Measurements from ENCODE around the gene CAPN8.

CAPN8 gene

DNA sequence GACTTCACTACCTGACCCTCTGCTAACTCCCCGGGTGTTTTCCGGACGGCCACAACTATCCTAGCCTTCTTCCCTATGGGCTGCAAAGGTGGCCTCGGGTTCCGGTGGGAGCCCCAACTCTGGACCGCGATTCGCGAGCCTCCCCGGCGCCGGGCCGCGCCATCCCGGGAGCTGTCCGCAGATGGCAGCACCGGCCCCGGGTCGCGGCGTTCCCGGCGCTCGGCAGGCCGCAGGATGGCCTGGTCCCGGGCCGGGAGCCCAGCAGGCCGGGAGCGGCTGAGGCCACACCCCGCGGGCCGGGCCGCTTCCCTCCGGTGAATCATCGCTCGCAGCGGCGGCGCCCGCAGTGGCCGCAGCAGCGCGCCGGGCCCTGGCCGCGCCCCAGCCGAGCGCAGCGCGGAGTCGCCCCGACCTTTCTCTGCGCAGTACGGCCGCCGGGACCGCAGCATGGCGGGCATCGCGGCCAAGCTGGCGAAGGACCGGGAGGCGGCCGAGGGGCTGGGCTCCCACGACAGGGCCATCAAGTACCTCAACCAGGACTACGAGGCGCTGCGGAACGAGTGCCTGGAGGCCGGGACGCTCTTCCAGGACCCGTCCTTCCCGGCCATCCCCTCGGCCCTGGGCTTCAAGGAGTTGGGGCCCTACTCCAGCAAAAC is 46.8 kb upstream of the CAPN8 start, which contains the start of gene CAPN2:
CAPN2 (plus strand) TSS at position 346 of the 656 bp plus-strand sequence; CDS start at position 448, 102 bp downstream.
- peak within 1 kb of the TSS; percentile 95 for H3K4me3 ChIP-seq (ENCODE audit: low read depth, low read length)
- DNase-seq (ENCODE audit: low read depth, low spot score), result no peak
- POLR2A ChIA-PET, result interaction anchor here (0.6 to 2.2 kb wide), 5 partner anchors 11 to 64 kb away, joined by 3 to 15 read pairs (median 5); no protein-coding TSS in a partner anchor
- TF ChIP-seq, protein P1, sequence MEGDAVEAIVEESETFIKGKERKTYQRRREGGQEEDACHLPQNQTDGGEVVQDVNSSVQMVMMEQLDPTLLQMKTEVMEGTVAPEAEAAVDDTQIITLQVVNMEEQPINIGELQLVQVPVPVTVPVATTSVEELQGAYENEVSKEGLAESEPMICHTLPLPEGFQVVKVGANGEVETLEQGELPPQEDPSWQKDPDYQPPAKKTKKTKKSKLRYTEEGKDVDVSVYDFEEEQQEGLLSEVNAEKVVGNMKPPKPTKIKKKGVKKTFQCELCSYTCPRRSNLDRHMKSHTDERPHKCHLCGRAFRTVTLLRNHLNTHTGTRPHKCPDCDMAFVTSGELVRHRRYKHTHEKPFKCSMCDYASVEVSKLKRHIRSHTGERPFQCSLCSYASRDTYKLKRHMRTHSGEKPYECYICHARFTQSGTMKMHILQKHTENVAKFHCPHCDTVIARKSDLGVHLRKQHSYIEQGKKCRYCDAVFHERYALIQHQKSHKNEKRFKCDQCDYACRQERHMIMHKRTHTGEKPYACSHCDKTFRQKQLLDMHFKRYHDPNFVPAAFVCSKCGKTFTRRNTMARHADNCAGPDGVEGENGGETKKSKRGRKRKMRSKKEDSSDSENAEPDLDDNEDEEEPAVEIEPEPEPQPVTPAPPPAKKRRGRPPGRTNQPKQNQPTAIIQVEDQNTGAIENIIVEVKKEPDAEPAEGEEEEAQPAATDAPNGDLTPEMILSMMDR (IDR thresholded peaks at IDR 0.05; ENCODE audit: insufficient read depth, low read length, missing control alignments), result peak; percentile 73
- CTCF ChIA-PET, result interaction anchor here (0.6 to 3.8 kb wide), 15 partner anchors 9 to 92 kb away, joined by 3 to 57 read pairs (median 4); no protein-coding TSS in a partner anchor

DNA sequence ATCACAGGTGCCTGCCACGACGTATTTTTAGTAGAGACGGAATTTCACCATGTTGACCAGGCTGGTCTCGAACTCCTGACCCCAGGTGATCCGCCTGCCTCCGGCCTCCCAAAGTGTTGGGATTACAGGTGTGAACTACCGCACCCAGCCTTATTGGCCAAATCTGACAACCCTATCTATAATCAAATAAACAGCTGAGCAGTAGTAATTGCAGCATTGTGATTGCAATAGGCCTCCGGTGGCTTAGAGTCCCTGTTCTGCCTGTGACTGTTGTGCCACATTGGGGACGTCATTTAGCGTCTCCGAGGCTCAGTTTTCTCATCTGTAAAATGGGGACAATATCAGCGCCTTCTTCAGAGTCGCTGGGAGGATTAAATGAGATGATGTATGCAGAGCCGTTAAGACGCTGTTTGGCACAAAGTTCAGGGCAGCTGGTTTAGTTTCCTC is 46.3 kb upstream of the CAPN8 start:
- TF ChIP-seq, protein P1 (IDR thresholded peaks at IDR 0.05; ENCODE audit: insufficient read depth, low read length, missing control alignments), result no peak
- CTCF ChIA-PET, result interaction anchor here (0.9 to 3.8 kb wide), 14 partner anchors 9 to 93 kb away, joined by 3 to 57 read pairs (median 4); no protein-coding TSS in a partner anchor
- POLR2A ChIA-PET, result interaction anchor here (1.0 to 1.9 kb wide), 4 partner anchors 10 to 64 kb away, joined by 3 to 15 read pairs (median 4); no protein-coding TSS in a partner anchor
- no peak for DNase-seq (ENCODE audit: low read depth, low spot score)
- peak overlapping the region; percentile 54 for H3K4me3 ChIP-seq (ENCODE audit: low read depth, low read length)

DNA sequence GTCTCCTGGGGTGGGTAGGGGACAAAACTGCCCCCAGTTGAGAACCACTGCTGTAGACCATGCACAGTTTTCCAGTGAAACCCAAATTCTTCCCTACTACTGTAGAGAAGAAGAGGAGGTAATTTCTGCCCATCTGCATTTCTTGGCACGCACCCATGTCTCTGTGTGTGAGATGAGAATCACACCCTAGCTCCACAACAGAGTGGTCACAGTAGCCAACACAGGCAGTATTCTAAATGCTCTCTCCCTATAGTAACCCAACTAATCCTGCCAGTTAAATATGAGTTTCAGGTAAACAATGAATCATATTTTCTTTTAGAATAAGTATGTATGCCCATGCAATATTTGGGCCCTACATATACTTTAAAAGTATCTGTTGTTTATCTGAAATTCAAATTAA is 45.7 kb upstream of the CAPN8 start:
- POLR2A ChIA-PET, result interaction anchor here (1.0 kb wide), 1 partner anchor 10 kb away, joined by 4 read pairs; no protein-coding TSS in a partner anchor
- no peak for DNase-seq (ENCODE audit: low read depth, low spot score)
- CTCF ChIA-PET, result interaction anchor here (0.6 to 3.8 kb wide), 13 partner anchors 9 to 93 kb away, joined by 3 to 57 read pairs (median 5); no protein-coding TSS in a partner anchor
- TF ChIP-seq, protein P1 (IDR thresholded peaks at IDR 0.05; ENCODE audit: insufficient read depth, low read length, missing control alignments), result no peak
- no peak overlapping the region for H3K4me3 ChIP-seq (ENCODE audit: low read depth, low read length)

DNA sequence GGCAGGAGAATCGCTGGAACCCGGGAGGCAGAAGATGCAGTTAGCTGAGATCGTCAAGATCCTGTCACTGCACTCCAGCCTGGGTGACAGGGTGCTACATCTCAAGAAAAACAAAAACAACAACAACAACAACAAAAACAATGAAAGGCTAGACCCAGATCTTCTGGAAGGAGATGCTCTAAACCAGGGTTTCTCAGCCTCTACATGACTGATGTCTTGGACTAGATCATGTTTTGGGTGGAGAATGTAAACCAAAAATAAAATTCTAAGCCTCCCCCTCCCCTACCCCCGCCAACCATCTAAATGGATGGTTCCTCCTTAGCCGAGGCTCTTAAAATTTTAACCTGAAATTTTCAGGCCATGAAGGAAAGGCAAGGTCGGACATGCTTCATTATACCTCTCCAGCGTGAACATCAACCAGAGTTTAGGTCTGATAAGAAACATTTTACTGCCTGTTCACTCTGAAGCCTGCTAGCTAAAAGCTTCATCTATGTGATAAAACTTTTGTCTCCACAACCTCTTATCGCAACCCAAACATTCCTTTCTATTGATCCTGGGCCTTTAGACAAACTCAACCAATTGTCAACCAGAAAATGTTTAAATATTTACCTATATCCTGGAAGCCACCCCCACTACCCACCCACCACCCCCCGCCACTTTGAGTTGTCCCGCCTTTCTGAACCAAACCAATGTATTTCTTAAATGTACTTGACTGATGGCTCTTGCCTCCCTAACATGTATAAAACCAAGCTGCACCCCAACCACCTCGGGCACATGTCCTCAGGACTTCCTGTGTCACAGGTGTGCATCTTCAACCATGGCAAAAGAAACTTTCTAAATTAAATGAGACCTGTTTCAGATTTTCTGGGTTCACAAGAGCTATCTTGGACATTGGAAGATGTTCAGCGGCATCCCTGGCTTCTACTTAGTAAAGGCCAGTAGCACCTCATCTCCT is 45.0 kb upstream of the CAPN8 start:
- CTCF ChIA-PET, result interaction anchor here (0.6 to 3.8 kb wide), 13 partner anchors 8 to 94 kb away, joined by 3 to 57 read pairs (median 5); no protein-coding TSS in a partner anchor
- no peak for DNase-seq (ENCODE audit: low read depth, low spot score)
- POLR2A ChIA-PET, result interaction anchor here (1.0 kb wide), 1 partner anchor 9 kb away, joined by 4 read pairs; no protein-coding TSS in a partner anchor
- TF ChIP-seq, protein P1 (IDR thresholded peaks at IDR 0.05; ENCODE audit: insufficient read depth, low read length, missing control alignments), result no peak
- no peak overlapping the region for H3K4me3 ChIP-seq (ENCODE audit: low read depth, low read length)

DNA sequence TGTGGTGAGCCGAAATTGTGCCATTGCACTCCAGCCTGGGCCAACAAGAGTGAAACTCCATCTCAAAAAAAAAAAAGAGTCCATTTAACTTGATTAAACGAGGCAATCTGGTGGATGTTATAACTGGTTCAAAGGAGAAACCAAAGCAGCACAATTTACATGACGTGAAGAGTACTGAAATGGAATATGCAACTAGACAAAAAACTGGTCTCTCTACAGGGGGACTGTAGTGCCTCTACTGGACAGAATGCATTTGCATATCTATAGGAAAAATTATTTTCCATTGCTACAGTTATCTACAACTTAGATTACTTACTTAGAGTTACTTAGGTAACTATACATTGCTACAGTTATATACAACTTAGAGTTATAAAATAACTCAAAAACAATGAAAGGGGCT is 44.1 kb upstream of the CAPN8 start:
- TF ChIP-seq, protein P1 (IDR thresholded peaks at IDR 0.05; ENCODE audit: insufficient read depth, low read length, missing control alignments), result peak; percentile 50
- no peak for DNase-seq (ENCODE audit: low read depth, low spot score)

More for the DNA sequence above, 44.1 kb upstream of the CAPN8 start:
- ChIA-PET POLR2A (no interaction called here), CTCF (interaction anchor here (1.2 to 3.8 kb wide), 7 partner anchors 9 to 68 kb away, joined by 3 to 57 read pairs (median 5); no protein-coding TSS in a partner anchor)
- no peak overlapping the region for H3K4me3 ChIP-seq (ENCODE audit: low read depth, low read length)
